Peyer's patch (tissue), 4 donors: ENCODE results near the gene ASCC1.

Source experiments
- POLR2A ChIP-seq, 2 donors: fragments of 450-650 bp; IDR thresholded peaks; one replicate each; pipeline ENCODE4 v1.5.1; 2017; ENCODE audit warnings: antibody characterized with exemption in 2 of 2, mild to moderate bottlenecking in 2 of 2, moderate library complexity in 2 of 2
- TF ChIP-seq, protein P1 (sequence below), 6 experiments: fragments of 450-650 bp in 4 of 6; fragments of 200-600 bp in 2 of 6; sonication (generic) in 1 of 6; IDR thresholded peaks; one replicate each; pipeline ENCODE4 v1.5.1; 2017 to 2019; ENCODE audit warnings: antibody characterized with exemption in 6 of 6, mild to moderate bottlenecking in 3 of 6, moderate library complexity in 1 of 6

DNA sequence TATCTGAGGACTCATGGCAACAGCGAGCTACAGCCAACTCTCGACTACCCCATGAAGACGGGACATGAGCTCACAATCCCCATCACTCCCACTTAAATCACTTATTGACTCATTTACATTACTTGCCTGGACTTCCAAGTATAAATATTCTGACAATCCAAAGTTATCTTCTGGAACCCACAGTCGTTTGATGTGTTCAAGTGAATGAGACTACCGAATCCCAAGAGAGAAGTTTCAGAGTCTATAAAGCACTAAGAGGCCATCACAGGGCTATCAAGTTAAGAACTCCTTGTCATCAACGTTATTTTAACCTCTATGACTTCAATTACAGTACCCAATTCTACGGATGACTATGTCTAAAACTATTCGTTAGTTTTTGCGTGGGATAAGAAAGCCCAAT, 11.8 kb downstream of the ASCC1 start:
- TF ChIP-seq, protein P1, sequence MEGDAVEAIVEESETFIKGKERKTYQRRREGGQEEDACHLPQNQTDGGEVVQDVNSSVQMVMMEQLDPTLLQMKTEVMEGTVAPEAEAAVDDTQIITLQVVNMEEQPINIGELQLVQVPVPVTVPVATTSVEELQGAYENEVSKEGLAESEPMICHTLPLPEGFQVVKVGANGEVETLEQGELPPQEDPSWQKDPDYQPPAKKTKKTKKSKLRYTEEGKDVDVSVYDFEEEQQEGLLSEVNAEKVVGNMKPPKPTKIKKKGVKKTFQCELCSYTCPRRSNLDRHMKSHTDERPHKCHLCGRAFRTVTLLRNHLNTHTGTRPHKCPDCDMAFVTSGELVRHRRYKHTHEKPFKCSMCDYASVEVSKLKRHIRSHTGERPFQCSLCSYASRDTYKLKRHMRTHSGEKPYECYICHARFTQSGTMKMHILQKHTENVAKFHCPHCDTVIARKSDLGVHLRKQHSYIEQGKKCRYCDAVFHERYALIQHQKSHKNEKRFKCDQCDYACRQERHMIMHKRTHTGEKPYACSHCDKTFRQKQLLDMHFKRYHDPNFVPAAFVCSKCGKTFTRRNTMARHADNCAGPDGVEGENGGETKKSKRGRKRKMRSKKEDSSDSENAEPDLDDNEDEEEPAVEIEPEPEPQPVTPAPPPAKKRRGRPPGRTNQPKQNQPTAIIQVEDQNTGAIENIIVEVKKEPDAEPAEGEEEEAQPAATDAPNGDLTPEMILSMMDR (IDR thresholded peaks at IDR 0.05): no peak
- TF ChIP-seq POLR2A (IDR thresholded peaks at IDR 0.05): no peak
